VCaP (cell line): ENCODE results near the gene MTHFD2.

Experiments
- H3K27ac ChIP-seq: fragments of 450-650 bp; 2 replicates; pipeline ENCODE4 v1.5.1; 2017
- CTCF ChIP-seq: fragments of 450-650 bp; conservative IDR thresholded peaks from 2 replicates; pipeline ENCODE4 v1.5.1; 2017; ENCODE audit warnings: mild to moderate bottlenecking, moderate library complexity

MTHFD2 gene

GRCh38 chr2:74199275-74199701, 873 bp downstream of the MTHFD2 start:
- peak overlapping the region; percentile 96 for H3K27ac ChIP-seq
- TF ChIP-seq CTCF, result peak; percentile 38

- H3K27ac ChIP-seq, result peak overlapping the region; percentile 96; the same call in 1 of the 2 replicates
- no peak for TF ChIP-seq CTCF
Measured at GRCh38 chr2:74199871-74200305, 1.5 kb downstream of the MTHFD2 start.

- no peak overlapping the region for H3K27ac ChIP-seq
Measured at GRCh38 chr2:74201196-74201595, 2.8 kb downstream of the MTHFD2 start.

GRCh38 chr2:74201596-74201995, 3.2 kb downstream of the MTHFD2 start:
- no peak overlapping the region for H3K27ac ChIP-seq
- no peak for TF ChIP-seq CTCF

More at GRCh38 chr2:74201196-74201595, 2.8 kb downstream of the MTHFD2 start:
- TF ChIP-seq CTCF, result no peak

GRCh38 chr2:74204436-74204835, 6.0 kb downstream of the MTHFD2 start:
- H3K27ac ChIP-seq, result peak overlapping the region; percentile 49; the same call in 1 of the 2 replicates
- TF ChIP-seq CTCF, result no peak

- no peak for TF ChIP-seq CTCF
- H3K27ac ChIP-seq, result peak overlapping the region; percentile 49
Measured at GRCh38 chr2:74205113-74205512, 6.7 kb downstream of the MTHFD2 start.

GRCh38 chr2:74205596-74205995, 7.2 kb downstream of the MTHFD2 start:
- peak overlapping the region; percentile 49 for H3K27ac ChIP-seq
- no peak for TF ChIP-seq CTCF
